ENCODE data around the gene PADI2.

- TF ChIP-seq, protein P1, sequence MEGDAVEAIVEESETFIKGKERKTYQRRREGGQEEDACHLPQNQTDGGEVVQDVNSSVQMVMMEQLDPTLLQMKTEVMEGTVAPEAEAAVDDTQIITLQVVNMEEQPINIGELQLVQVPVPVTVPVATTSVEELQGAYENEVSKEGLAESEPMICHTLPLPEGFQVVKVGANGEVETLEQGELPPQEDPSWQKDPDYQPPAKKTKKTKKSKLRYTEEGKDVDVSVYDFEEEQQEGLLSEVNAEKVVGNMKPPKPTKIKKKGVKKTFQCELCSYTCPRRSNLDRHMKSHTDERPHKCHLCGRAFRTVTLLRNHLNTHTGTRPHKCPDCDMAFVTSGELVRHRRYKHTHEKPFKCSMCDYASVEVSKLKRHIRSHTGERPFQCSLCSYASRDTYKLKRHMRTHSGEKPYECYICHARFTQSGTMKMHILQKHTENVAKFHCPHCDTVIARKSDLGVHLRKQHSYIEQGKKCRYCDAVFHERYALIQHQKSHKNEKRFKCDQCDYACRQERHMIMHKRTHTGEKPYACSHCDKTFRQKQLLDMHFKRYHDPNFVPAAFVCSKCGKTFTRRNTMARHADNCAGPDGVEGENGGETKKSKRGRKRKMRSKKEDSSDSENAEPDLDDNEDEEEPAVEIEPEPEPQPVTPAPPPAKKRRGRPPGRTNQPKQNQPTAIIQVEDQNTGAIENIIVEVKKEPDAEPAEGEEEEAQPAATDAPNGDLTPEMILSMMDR (IDR thresholded peaks at IDR 0.05): no peak
- TF ChIP-seq EP300 (IDR thresholded peaks at IDR 0.05): no peak
These were observed 20.4 kb upstream of the PADI2 start for GRCh38 chr1:17139637-17140036.

Data from stomach (tissue), 4 donors.